K562 (cell line): Measurements from ENCODE around the gene SNRPF. TPM values are rescaled to one million over a fixed set of nuclear protein-coding genes. Genes with fewer than 3 reads are reported as not detected.

Experiments used
- ATAC-seq: fragments of 200-7000 bp; cut with Tn5 transposase; 3 replicates; pipeline ENCODE4 v1.9.1; 2020; ENCODE audit warnings: moderate library complexity
- BruUV-seq: library from RNA; stranded (reverse); fragments of 400-500 nt; replicated peaks from 2 replicates; lab custom pipeline; 2021; lab: Mats Ljungman, UMichigan
- CTCF ChIA-PET: fragments of 300-600 bp; formaldehyde crosslinking; extraction: SDS; loops from one replicate; lab custom pipeline; 2021; ENCODE audit warnings: low intra/inter-chr PET ratio; lab: Yijun Ruan, JAX
- POLR2A ChIA-PET: fragments of 300-600, 350-650 bp; sonication (Branson Sonifier 250); formaldehyde crosslinking; extraction: SDS; loops from one replicate; lab custom pipeline; 2021; ENCODE audit warnings: antibody characterized with exemption, inconsistent platforms; lab: Yijun Ruan, JAX
- DNase-seq, 4 experiments: peaks; one replicate each; pipeline versions ENCODE4 v3.0.0 to v3.0.0-alpha.2; 2011 to 2018; ENCODE audit warnings: low spot score in 3 of 4, mixed read lengths in 3 of 4; ENCODE audit errors: extremely low read depth in 1 of 4
- FAIRE-seq: peaks from 2 replicates; lab custom pipeline; 2011; peaks lifted over from hg19 to GRCh38; lab: Jason Lieb, UNC
- H2AFZ ChIP-seq: 2 replicates; pipeline ENCODE4 v1.6.0; 2011; ENCODE audit warnings: low read depth, low read length, control low read depth, inconsistent platforms
- H3K27ac ChIP-seq: fragments of 200-600 bp; 3 replicates; pipeline ENCODE4 v1.8.0; 2011; ENCODE audit warnings: low read depth, mild to moderate bottlenecking, control low read depth, inconsistent platforms, low read length, moderate library complexity, mixed read lengths; ENCODE audit errors: extremely low read depth
- H3K27me3 ChIP-seq, 2 experiments: fragments of 300-600 bp in 1 of 2; 2 replicates in 1 of 2; 3 replicates in 1 of 2; pipeline versions ENCODE4 v1.6.0 to v1.8.0; 2011; ENCODE audit warnings: inconsistent platforms in 2 of 2, low read length in 2 of 2, mild to moderate bottlenecking in 1 of 2, mixed read lengths in 1 of 2, moderate library complexity in 1 of 2; ENCODE audit not compliant: control insufficient read depth in 2 of 2, insufficient read depth in 2 of 2
- H3K36me3 ChIP-seq: fragments of 300-600 bp; 3 replicates; pipeline ENCODE4 v1.8.0; 2011; ENCODE audit warnings: mild to moderate bottlenecking, low read length, inconsistent platforms; ENCODE audit not compliant: control insufficient read depth, insufficient read depth
- H3K4me1 ChIP-seq, 2 experiments: fragments of 200-600 bp in 1 of 2; replicated peaks in 1 of 2; 2 replicates in 1 of 2; 3 replicates in 1 of 2; pipeline versions ENCODE4 v1.5.1 to v1.8.0; 2011; ENCODE audit warnings: inconsistent platforms in 2 of 2, low read length in 2 of 2, mild to moderate bottlenecking in 1 of 2, mixed read lengths in 1 of 2, moderate library complexity in 1 of 2; ENCODE audit not compliant: control insufficient read depth in 2 of 2, insufficient read depth in 2 of 2
- H3K4me2 ChIP-seq: 2 replicates; pipeline ENCODE4 v1.6.1; 2011; ENCODE audit warnings: low read length, control low read depth, inconsistent platforms, mixed read lengths; ENCODE audit not compliant: insufficient read depth
- H3K4me3 ChIP-seq: fragments of 200-600 bp; sonication (generic), shearing (Covaris generic); 2 replicates; pipeline ENCODE4 v1.5.1; 2016; ENCODE audit warnings: control low read depth, inconsistent platforms
- H3K79me2 ChIP-seq: fragments of 200-600 bp; 3 replicates; pipeline ENCODE4 v1.8.0; 2011; ENCODE audit warnings: low read length, inconsistent platforms; ENCODE audit not compliant: control insufficient read depth, insufficient read depth
- H3K9ac ChIP-seq, 2 experiments: 2 replicates each; pipeline versions ENCODE4 v1.6.0 to v1.6.1; 2011; ENCODE audit warnings: low read depth in 2 of 2, low read length in 2 of 2, control low read depth in 1 of 2, inconsistent platforms in 1 of 2, mild to moderate bottlenecking in 1 of 2, mixed read lengths in 1 of 2; ENCODE audit not compliant: insufficient read depth in 1 of 2
- H3K9me1 ChIP-seq: one replicate; pipeline ENCODE4 v1.6.0; 2011; ENCODE audit warnings: inconsistent platforms, mild to moderate bottlenecking, low read length, moderate library complexity; ENCODE audit not compliant: control insufficient read depth, insufficient read depth
- H3K9me3 ChIP-seq: replicated peaks from 2 replicates; pipeline ENCODE4 v1.5.1; 2011; ENCODE audit warnings: low read depth, low read length, inconsistent platforms; ENCODE audit not compliant: control insufficient read depth, insufficient read depth
- H4K20me1 ChIP-seq: replicated peaks from 2 replicates; pipeline ENCODE4 v1.6.1; 2011; ENCODE audit warnings: low read length, inconsistent platforms, mixed read lengths; ENCODE audit not compliant: control insufficient read depth, insufficient read depth
- KDM2B ChIP-seq: fragments of 250-450 bp; sonication (Bioruptor Pico); IDR thresholded peaks from 2 replicates; pipeline ENCODE4 v1.8.0; 2021; ENCODE audit warnings: mild to moderate bottlenecking, moderate library complexity
- MEF2D ChIP-seq: conservative IDR thresholded peaks from 2 replicates; pipeline ENCODE4 v1.6.1; 2016; ENCODE audit warnings: low read depth, missing genetic modification characterization, missing compliant biosample characterization
- NRF1 ChIP-seq, 2 experiments: fragments of 450-650 bp; IDR thresholded peaks in 1 of 2; conservative IDR thresholded peaks in 1 of 2; 2 replicates each; pipeline ENCODE4 v1.6.1; 2014; ENCODE audit warnings: mild to moderate bottlenecking in 2 of 2
- WGBS: fragments of 100-300 bp; shearing (Covaris generic); methylation state at CpG from one replicate; pipeline ENCODE4 v1.1.6; 2016; ENCODE audit warnings: low coverage, mixed read lengths; ENCODE audit not compliant: insufficient coverage; ENCODE audit errors: missing lambda C conversion rate; 5-methylcytosine and 5-hydroxymethylcytosine counted together
- in situ Hi-C: fragments of 300-500 bp; cut with MboI; formaldehyde crosslinking; loops from 4 replicates; pipeline ENCODE4 v1.15.0; 2018; ENCODE audit warnings: inconsistent platforms, mixed read lengths
- intact Hi-C: fragments of 100-400 bp; cut with micrococcal nuclease; formaldehyde crosslinking; loops from 2 replicates; pipeline ENCODE4 v1.14.2; 2022
- polyA plus RNA-seq, 8 experiments: library from polyadenylated mRNA; depleted of rRNA in 4 of 8; stranded (reverse) in 5 of 8; unstranded in 3 of 8; fragments of >200 nt; fragmentation: Nextera tagmentation in 2 of 8; fragmentation: Illumina TruSeq in 1 of 8; extraction: Ambion mirVana in 2 of 8; extraction: Trizol in 1 of 8; gene quantifications; 2 replicates each; pipeline versions ENCODE4 v1.2.1 to v1.2.3, GENCODE V29; 2011 to 2014; ENCODE audit warnings: inconsistent platforms in 1 of 8, missing spikeins in 1 of 8
- total RNA-seq, 7 experiments: library from RNA; depleted of rRNA in 6 of 7; stranded (reverse); fragments of >200 nt in 6 of 7; fragmentation: Illumina TruSeq in 2 of 7; extraction: Trizol in 2 of 7; gene quantifications; 2 replicates each; pipeline versions ENCODE4 v1.2.1 to v1.2.3, GENCODE V29; 2011 to 2021; ENCODE audit warnings: low replicate concordance in 1 of 7
- TF ChIP-seq, protein P1 (sequence below): fragments of 250-450 bp; sonication (Bioruptor Pico); IDR thresholded peaks from 2 replicates; pipeline ENCODE4 v1.9.0; 2021; ENCODE audit warnings: mild to moderate bottlenecking, inconsistent platforms
- TF ChIP-seq, protein P2 (sequence below): sonication (generic); formaldehyde crosslinking; IDR thresholded peaks from 2 replicates; pipeline ENCODE4 v1.8.0; 2022; ENCODE audit warnings: mild to moderate bottlenecking, missing genetic modification reagents
- TF ChIP-seq, protein P3 (sequence below), 2 experiments: fragments of 450-650 bp in 1 of 2; sonication (generic) in 1 of 2; formaldehyde crosslinking in 1 of 2; IDR thresholded peaks in 1 of 2; conservative IDR thresholded peaks in 1 of 2; 2 replicates each; pipeline versions ENCODE4 v1.6.1 to v1.8.1; 2016 to 2023; ENCODE audit warnings: mild to moderate bottlenecking in 2 of 2, moderate library complexity in 2 of 2, inconsistent platforms in 1 of 2, missing genetic modification reagents in 1 of 2

The SNRPF gene
- total and polyA plus RNA-seq, 9 of the 15 experiments (the other 6 are each of a cell fraction or from before 2014, with no cell fraction given) = 37.9 to 205 (median 93.6) TPM

DNA sequence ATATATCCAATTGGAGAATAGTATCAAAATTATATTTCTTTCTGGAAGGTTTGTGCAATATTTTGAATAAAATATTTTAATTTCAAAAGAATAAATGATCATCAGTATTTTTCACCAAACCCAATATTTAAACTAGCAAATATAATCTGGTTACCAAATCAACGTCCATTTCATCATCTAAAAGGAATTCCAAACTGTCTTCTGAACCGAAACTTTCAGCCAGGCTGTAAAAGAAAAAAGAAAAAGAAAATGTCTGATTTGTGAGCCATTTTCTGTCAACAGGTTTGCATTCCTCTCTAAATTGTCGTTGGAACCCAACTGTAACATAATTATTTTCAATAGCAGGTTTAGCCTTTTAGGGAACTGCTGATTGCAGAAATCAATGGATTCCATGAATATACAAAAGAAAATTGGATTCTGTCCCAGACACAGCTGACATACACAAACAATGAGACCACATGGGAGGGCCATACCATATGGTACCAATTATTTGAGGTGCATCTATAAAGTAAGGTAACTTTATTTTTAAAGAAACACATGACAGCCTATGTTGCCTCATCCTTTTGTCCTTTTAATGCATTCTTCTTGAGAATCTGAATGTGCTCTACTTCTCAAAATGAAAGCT lies 22.7 kb downstream of the SNRPF start (continued):
- TF ChIP-seq, protein P1, sequence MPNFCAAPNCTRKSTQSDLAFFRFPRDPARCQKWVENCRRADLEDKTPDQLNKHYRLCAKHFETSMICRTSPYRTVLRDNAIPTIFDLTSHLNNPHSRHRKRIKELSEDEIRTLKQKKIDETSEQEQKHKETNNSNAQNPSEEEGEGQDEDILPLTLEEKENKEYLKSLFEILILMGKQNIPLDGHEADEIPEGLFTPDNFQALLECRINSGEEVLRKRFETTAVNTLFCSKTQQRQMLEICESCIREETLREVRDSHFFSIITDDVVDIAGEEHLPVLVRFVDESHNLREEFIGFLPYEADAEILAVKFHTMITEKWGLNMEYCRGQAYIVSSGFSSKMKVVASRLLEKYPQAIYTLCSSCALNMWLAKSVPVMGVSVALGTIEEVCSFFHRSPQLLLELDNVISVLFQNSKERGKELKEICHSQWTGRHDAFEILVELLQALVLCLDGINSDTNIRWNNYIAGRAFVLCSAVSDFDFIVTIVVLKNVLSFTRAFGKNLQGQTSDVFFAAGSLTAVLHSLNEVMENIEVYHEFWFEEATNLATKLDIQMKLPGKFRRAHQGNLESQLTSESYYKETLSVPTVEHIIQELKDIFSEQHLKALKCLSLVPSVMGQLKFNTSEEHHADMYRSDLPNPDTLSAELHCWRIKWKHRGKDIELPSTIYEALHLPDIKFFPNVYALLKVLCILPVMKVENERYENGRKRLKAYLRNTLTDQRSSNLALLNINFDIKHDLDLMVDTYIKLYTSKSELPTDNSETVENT (CRISPR knock-in tag) = no peak
- no peak for TF ChIP-seq KDM2B (CRISPR knock-in tag)
- TF ChIP-seq, protein P2, sequence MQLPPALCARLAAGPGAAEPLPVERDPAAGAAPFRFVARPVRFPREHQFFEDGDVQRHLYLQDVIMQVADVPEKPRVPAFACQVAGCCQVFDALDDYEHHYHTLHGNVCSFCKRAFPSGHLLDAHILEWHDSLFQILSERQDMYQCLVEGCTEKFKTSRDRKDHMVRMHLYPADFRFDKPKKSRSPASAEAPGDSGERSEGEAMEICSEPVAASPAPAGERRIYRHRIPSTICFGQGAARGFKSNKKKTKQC (CRISPR knock-in tag) = no peak

DNA sequence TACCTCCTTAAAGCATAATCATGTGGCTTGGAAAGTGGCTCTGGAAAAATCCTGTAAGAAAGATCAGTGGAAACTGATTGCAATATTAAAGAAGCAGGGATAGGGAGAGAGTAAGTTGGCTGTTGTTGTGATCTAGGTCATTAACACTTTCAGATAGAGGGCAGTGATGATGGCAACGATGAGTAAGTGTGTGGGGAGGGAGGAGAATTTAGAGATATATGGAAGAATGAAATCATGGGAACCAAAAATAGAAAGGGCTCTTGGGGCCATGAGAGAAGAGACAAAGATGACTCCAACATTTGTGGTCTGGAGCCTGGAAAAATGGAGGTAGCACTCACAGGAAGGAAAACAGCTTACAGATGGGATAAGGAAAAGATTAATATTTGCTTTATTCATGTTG lies 23.3 kb downstream of the SNRPF start:
- no peak overlapping the region for H3K9ac ChIP-seq
- in situ Hi-C loops = no loop called here
- no peaks in the 10 kb centered on the region for H3K79me2 ChIP-seq
- intact Hi-C loops = no loop called here
- no peak overlapping the region for H3K4me2 ChIP-seq
- TF ChIP-seq NRF1 (conservative IDR thresholded peaks at IDR 0.05 in 1 of 2, IDR thresholded peaks at IDR 0.05 in 1 of 2) = no peak
- TF ChIP-seq, protein P3, sequence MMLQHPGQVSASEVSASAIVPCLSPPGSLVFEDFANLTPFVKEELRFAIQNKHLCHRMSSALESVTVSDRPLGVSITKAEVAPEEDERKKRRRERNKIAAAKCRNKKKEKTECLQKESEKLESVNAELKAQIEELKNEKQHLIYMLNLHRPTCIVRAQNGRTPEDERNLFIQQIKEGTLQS (IDR thresholded peaks at IDR 0.05) = peak; percentile 17; the same call in 1 of the 2 replicates
- TF ChIP-seq, protein P3 (CRISPR knock-in tag; conservative IDR thresholded peaks at IDR 0.05) = no peak
- TF ChIP-seq MEF2D (tag) = peak; percentile 83
- TF ChIP-seq, all 486 proteins: peak for 2
- Histone ChIP-seq H3K4me3 (no peak overlapping the region), H3K27me3 (peaks cover 0 to 11% of the 10 kb centered on the region in 2 experiments; a peak in 2 of 5 replicates), H3K27ac (no peak overlapping the region), H3K4me1 (peaks cover 0 to 6% of the 10 kb centered on the region in 2 experiments; a peak in 2 of 5 replicates), H2AFZ (no peak overlapping the region), H3K9me1 (no peaks in the 10 kb centered on the region), H3K36me3 (no peaks in the 10 kb centered on the region), H4K20me1 (no peaks in the 10 kb centered on the region), H3K9me3 (no peaks in the 10 kb centered on the region)
- POLR2A ChIA-PET = interaction anchor here (0.7 kb wide), 1 partner anchor 219 kb away, joined by 3 read pairs; no protein-coding TSS in a partner anchor
- CTCF ChIA-PET = no interaction called here
- no TSS peak for BruUV-seq
- 0% methylated on average over 1 of the region's 1 CpG for WGBS
- FAIRE-seq = no peak
- no peak for ATAC-seq
- no peak for DNase-seq
